Mucosa of descending colon (tissue), 3 donors: ENCODE measurements around the gene FOSL2. TPM values are rescaled to one million over a fixed set of nuclear protein-coding genes. Genes with fewer than 3 reads are reported as not detected.

Experiments used
- ATAC-seq: fragments of 200-7000 bp; cut with Tn5 transposase; one replicate; pipeline ENCODE4 v1.9.1; 2020; ENCODE audit warnings: mild to moderate bottlenecking, moderate library complexity
- DNase-seq, 3 donors: peaks; one replicate each; pipeline ENCODE4 v3.0.0-alpha.2; 2020
- H3K36me3 ChIP-seq: fragments of 200-600 bp; one replicate; pipeline ENCODE4 v1.8.0; 2021; ENCODE audit warnings: low read depth, mild to moderate bottlenecking
- H3K4me1 ChIP-seq: fragments of 200-600 bp; one replicate; pipeline ENCODE4 v1.8.0; 2021; ENCODE audit warnings: low read depth, mild to moderate bottlenecking
- H3K4me3 ChIP-seq: fragments of 200-600 bp; one replicate; pipeline ENCODE4 v1.8.0; 2021; ENCODE audit warnings: mild to moderate bottlenecking
- H3K9me3 ChIP-seq: fragments of 200-600 bp; one replicate; pipeline ENCODE4 v1.8.0; 2021; ENCODE audit warnings: mild to moderate bottlenecking
- intact Hi-C, 2 donors: fragments of 100-400 bp; cut with DNase I in 1 of 2; cut with micrococcal nuclease in 1 of 2; formaldehyde crosslinking; loops; one replicate each; pipeline versions ENCODE4 v1.11.0 to v1.11.1; 2022; cut with DNase I, micrococcal nuclease
- total RNA-seq, 3 donors: library from RNA; stranded (reverse); fragmentation: NEBNext Ultra II Directional in 2 of 3; extraction: Animal tissue kit (Norgen Biotek cat#: 25700) in 2 of 3; gene quantifications; one replicate each; pipeline versions ENCODE4 v1.2.1 to v1.2.4, GENCODE V29; 2021 to 2023
- TF ChIP-seq, protein P1 (sequence below): fragments of 200-600 bp; IDR thresholded peaks from one replicate; pipeline ENCODE4 v1.8.0; 2022; ENCODE audit warnings: antibody characterized with exemption, mild to moderate bottlenecking
- donor health status: DM: no; HTN: no; CAD: no; lungs with moderate emphysema.
- donor health status: DM: no; HTN: no; CAD: no.
- donor health status: DM: no; HTN: yes; CAD: no.

Gene FOSL2
- total RNA-seq, 3 donors from 2014 or later: 160 to 166 (median 162) TPM

GRCh38 chr2:28377984-28378678 lies 14.5 kb upstream of the FOSL2 start:
- peak; percentile 83 for ATAC-seq
- TF ChIP-seq, protein P1, sequence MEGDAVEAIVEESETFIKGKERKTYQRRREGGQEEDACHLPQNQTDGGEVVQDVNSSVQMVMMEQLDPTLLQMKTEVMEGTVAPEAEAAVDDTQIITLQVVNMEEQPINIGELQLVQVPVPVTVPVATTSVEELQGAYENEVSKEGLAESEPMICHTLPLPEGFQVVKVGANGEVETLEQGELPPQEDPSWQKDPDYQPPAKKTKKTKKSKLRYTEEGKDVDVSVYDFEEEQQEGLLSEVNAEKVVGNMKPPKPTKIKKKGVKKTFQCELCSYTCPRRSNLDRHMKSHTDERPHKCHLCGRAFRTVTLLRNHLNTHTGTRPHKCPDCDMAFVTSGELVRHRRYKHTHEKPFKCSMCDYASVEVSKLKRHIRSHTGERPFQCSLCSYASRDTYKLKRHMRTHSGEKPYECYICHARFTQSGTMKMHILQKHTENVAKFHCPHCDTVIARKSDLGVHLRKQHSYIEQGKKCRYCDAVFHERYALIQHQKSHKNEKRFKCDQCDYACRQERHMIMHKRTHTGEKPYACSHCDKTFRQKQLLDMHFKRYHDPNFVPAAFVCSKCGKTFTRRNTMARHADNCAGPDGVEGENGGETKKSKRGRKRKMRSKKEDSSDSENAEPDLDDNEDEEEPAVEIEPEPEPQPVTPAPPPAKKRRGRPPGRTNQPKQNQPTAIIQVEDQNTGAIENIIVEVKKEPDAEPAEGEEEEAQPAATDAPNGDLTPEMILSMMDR: no peak
- intact Hi-C loops: no loop called here
- no peaks in the 10 kb centered on the region for H3K9me3 ChIP-seq
- no peak overlapping the region for H3K4me3 ChIP-seq
- H3K4me1 ChIP-seq: peaks cover 56% of the 10 kb centered on the region
- no peaks in the 10 kb centered on the region for H3K36me3 ChIP-seq
- DNase-seq: peak; percentile 87 to 90 (median 87)

GRCh38 chr2:28378679-28379584 lies 13.7 kb upstream of the FOSL2 start:
- Histone ChIP-seq H3K4me1 (peaks cover 56% of the 10 kb centered on the region), H3K36me3 (no peaks in the 10 kb centered on the region), H3K9me3 (no peaks in the 10 kb centered on the region), H3K4me3 (no peak overlapping the region)
- intact Hi-C loops: no loop called here
- TF ChIP-seq, protein P1: no peak
- ATAC-seq (no peak), DNase-seq (peak in 1 of 3 donors; percentile 35)

DNA sequence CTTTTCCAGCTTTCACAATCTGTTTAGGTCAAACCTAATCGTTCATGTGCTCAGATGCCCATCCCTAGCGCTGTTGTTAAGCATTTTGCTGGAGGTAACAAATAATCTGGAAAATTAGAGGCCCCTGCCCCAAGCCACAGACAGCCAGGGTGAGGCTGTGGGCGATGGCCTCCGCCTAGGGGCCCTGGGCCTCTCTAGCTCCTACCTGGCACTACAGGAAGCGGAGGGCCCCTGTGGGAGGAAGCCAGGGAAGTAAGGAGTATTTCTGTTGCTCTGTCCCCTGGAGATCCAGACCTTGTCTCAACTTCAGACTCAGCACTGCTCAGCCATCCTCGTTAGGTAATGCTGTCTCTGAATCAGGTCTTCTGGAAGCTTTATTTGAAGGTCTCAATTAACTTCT lies 12.4 kb upstream of the FOSL2 start:
- Histone ChIP-seq H3K4me3 (no peak overlapping the region), H3K4me1 (peaks cover 56% of the 10 kb centered on the region), H3K9me3 (no peaks in the 10 kb centered on the region), H3K36me3 (no peaks in the 10 kb centered on the region)
- ATAC-seq: no peak
- DNase-seq: no peak
- intact Hi-C loops: no loop called here
- TF ChIP-seq, protein P1: no peak

- intact Hi-C loops: no loop called here
- ATAC-seq (peak; percentile 43), DNase-seq (peak in 2 of 3 donors; percentile 53 to 63)
- TF ChIP-seq, protein P1: no peak
- H3K36me3 ChIP-seq: no peaks in the 10 kb centered on the region
- H3K9me3 ChIP-seq: no peaks in the 10 kb centered on the region
- H3K4me1 ChIP-seq: peaks cover 53% of the 10 kb centered on the region
- no peak overlapping the region for H3K4me3 ChIP-seq
Measured at GRCh38 chr2:28381225-28382180, 11.2 kb upstream of the FOSL2 start.

- peaks cover 40% of the 10 kb centered on the region for H3K4me1 ChIP-seq
- DNase-seq: peak in 2 of 3 donors; percentile 52 to 64
- no peaks in the 10 kb centered on the region for H3K9me3 ChIP-seq
- peak; percentile 39 for ATAC-seq
- TF ChIP-seq, protein P1: no peak
- no peaks in the 10 kb centered on the region for H3K36me3 ChIP-seq
- intact Hi-C loops: no loop called here
- H3K4me3 ChIP-seq: no peak overlapping the region
Measured at GRCh38 chr2:28382755-28383154, 9.9 kb upstream of the FOSL2 start.
